IMR-90 (cell line): ENCODE measurements around the gene SLC4A4. TPM values are rescaled to one million over a fixed set of nuclear protein-coding genes. Genes with fewer than 3 reads are reported as not detected.

Source experiments
- ATAC-seq: fragments of 200-7000 bp; cut with Tn5 transposase; 2 replicates; pipeline ENCODE4 v1.9.1; 2020; ENCODE audit warnings: low read depth, mild to moderate bottlenecking, moderate library complexity
- BruUV-seq: library from RNA; stranded (reverse); fragments of 400-500 nt; replicated peaks from 2 replicates; lab custom pipeline; 2021; lab: Mats Ljungman, UMichigan
- CTCF ChIA-PET: fragments of 300-600 bp; formaldehyde crosslinking; extraction: SDS; loops from one replicate; lab custom pipeline; 2021; ENCODE audit warnings: antibody characterized with exemption; lab: Yijun Ruan, JAX
- POLR2A ChIA-PET: fragments of 300-600 bp; sonication (Branson Sonifier 250); formaldehyde crosslinking; loops from one replicate; lab custom pipeline; 2022; ENCODE audit warnings: antibody characterized with exemption; ENCODE audit not compliant: unreplicated experiment; lab: Charles Lee
- DNase-seq: peaks from one replicate; pipeline ENCODE4 v3.0.0; 2013
- H2AFZ ChIP-seq: replicated peaks from 2 replicates; pipeline ENCODE3; 2013; ENCODE audit warnings: low read length, mild to moderate bottlenecking; ENCODE audit not compliant: poor library complexity
- H2AK5ac ChIP-seq: 2 replicates; pipeline ENCODE4 v1.6.1; 2013; ENCODE audit warnings: low read depth, low read length, inconsistent platforms
- H2AK9ac ChIP-seq: replicated peaks from 2 replicates; pipeline ENCODE3; 2013; ENCODE audit warnings: mild to moderate bottlenecking, low read depth, low read length, moderate library complexity; ENCODE audit not compliant: poor library complexity
- H2BK120ac ChIP-seq: 2 replicates; pipeline ENCODE4 v1.6.1; 2013; ENCODE audit warnings: low read depth, low read length, inconsistent platforms
- H2BK15ac ChIP-seq: 3 replicates; pipeline ENCODE4 v1.6.1; 2013; ENCODE audit warnings: low read depth, low read length, inconsistent platforms
- H2BK20ac ChIP-seq: 2 replicates; pipeline ENCODE4 v1.6.1; 2013; ENCODE audit warnings: low read depth, mild to moderate bottlenecking, inconsistent platforms, low read length, moderate library complexity
- H2BK5ac ChIP-seq: 2 replicates; pipeline ENCODE4 v1.6.1; 2013; ENCODE audit warnings: mild to moderate bottlenecking, low read depth, low read length, inconsistent platforms; ENCODE audit not compliant: poor library complexity, severe bottlenecking
- H3K14ac ChIP-seq: replicated peaks from 2 replicates; pipeline ENCODE4 v1.6.1; 2013; ENCODE audit warnings: low read depth, low read length, inconsistent platforms
- H3K18ac ChIP-seq: 2 replicates; pipeline ENCODE4 v1.6.1; 2013; ENCODE audit warnings: low read depth, low read length, control low read depth
- H3K23ac ChIP-seq: 2 replicates; pipeline ENCODE4 v1.6.1; 2013; ENCODE audit warnings: low read depth, low read length, inconsistent platforms
- H3K27ac ChIP-seq: 2 replicates; pipeline ENCODE4 v1.5.1; 2013; ENCODE audit warnings: mild to moderate bottlenecking, control low read depth, low read length; ENCODE audit not compliant: insufficient read depth
- H3K27me3 ChIP-seq: 2 replicates; pipeline ENCODE4 v1.6.1; 2013; ENCODE audit warnings: low read length; ENCODE audit not compliant: control insufficient read depth, insufficient read depth
- H3K36me3 ChIP-seq: 2 replicates; pipeline ENCODE4 v1.6.1; 2013; ENCODE audit warnings: low read length, mixed read lengths; ENCODE audit not compliant: control insufficient read depth, insufficient read depth
- H3K4ac ChIP-seq: 2 replicates; pipeline ENCODE4 v1.6.1; 2013; ENCODE audit warnings: low read depth, low read length, inconsistent platforms
- H3K4me1 ChIP-seq: 2 replicates; pipeline ENCODE4 v1.6.1; 2013; ENCODE audit warnings: low read length, mixed read lengths; ENCODE audit not compliant: control insufficient read depth, insufficient read depth
- H3K4me2 ChIP-seq: 2 replicates; pipeline ENCODE4 v1.6.1; 2013; ENCODE audit warnings: low read depth, mild to moderate bottlenecking, control low read depth, low read length, moderate library complexity
- H3K4me3 ChIP-seq: 2 replicates; pipeline ENCODE4 v1.5.1; 2013; ENCODE audit warnings: low read depth, mild to moderate bottlenecking, control low read depth, low read length, moderate library complexity; ENCODE audit not compliant: insufficient read depth
- H3K56ac ChIP-seq: 2 replicates; pipeline ENCODE4 v1.6.1; 2013; ENCODE audit warnings: low read length, inconsistent platforms; ENCODE audit not compliant: insufficient read depth; ENCODE audit errors: extremely low read depth
- H3K79me1 ChIP-seq, 2 experiments: 2 replicates each; pipeline ENCODE4 v1.6.1; 2013; ENCODE audit warnings: low read length in 2 of 2, inconsistent platforms in 1 of 2, low read depth in 1 of 2
- H3K9ac ChIP-seq: 2 replicates; pipeline ENCODE4 v1.6.1; 2013; ENCODE audit warnings: low read depth, low read length, control low read depth
- H3K9me1 ChIP-seq: 2 replicates; pipeline ENCODE4 v1.6.1; 2013; ENCODE audit warnings: low read length, inconsistent platforms; ENCODE audit not compliant: insufficient read depth
- H3K9me3 ChIP-seq: 2 replicates; pipeline ENCODE4 v1.6.1; 2013; ENCODE audit warnings: low read length; ENCODE audit not compliant: control insufficient read depth, insufficient read depth
- H4K20me1 ChIP-seq: 2 replicates; pipeline ENCODE4 v1.6.1; 2013; ENCODE audit warnings: low read length, inconsistent platforms; ENCODE audit not compliant: insufficient read depth
- H4K5ac ChIP-seq: 2 replicates; pipeline ENCODE4 v1.6.1; 2013; ENCODE audit warnings: mild to moderate bottlenecking, low read depth, low read length, control low read depth
- H4K8ac ChIP-seq, 2 experiments: 2 replicates each; pipeline ENCODE4 v1.6.1; 2013; ENCODE audit warnings: low read depth in 2 of 2, low read length in 2 of 2, control low read depth in 1 of 2, inconsistent platforms in 1 of 2
- H4K91ac ChIP-seq: 2 replicates; pipeline ENCODE4 v1.6.1; 2013; ENCODE audit warnings: low read depth, low read length, inconsistent platforms; ENCODE audit not compliant: insufficient read depth
- BHLHE40 ChIP-seq: fragments of 150-350 bp; IDR thresholded peaks from 2 replicates; pipeline ENCODE4 v1.6.1; 2016; ENCODE audit warnings: mild to moderate bottlenecking, low read depth, low read length
- CEBPB ChIP-seq: IDR thresholded peaks from 2 replicates; pipeline ENCODE4 v1.6.1; 2012; ENCODE audit warnings: low read depth, low read length, improper control_type of control experiment
- CHD1 ChIP-seq: IDR thresholded peaks from 2 replicates; pipeline ENCODE4 v1.6.1; 2012; ENCODE audit warnings: low read depth, low read length, improper control_type of control experiment
- MAFK ChIP-seq: IDR thresholded peaks from 2 replicates; pipeline ENCODE4 v1.6.1; 2012; ENCODE audit warnings: low read depth, low read length, improper control_type of control experiment
- MXI1 ChIP-seq: IDR thresholded peaks from 2 replicates; pipeline ENCODE4 v1.6.1; 2012; ENCODE audit warnings: low read depth, mild to moderate bottlenecking, low read length, moderate library complexity, borderline replicate concordance
- NFE2L2 ChIP-seq: fragments of 150-350 bp; IDR thresholded peaks from 2 replicates; pipeline ENCODE4 v1.6.1; 2016; ENCODE audit warnings: low read depth, mild to moderate bottlenecking, low read length
- POLR2A ChIP-seq: IDR thresholded peaks from 2 replicates; pipeline ENCODE4 v1.6.1; 2012; ENCODE audit warnings: mild to moderate bottlenecking, low read depth, low read length
- RAD21 ChIP-seq: IDR thresholded peaks from 2 replicates; pipeline ENCODE4 v1.6.1; 2012; ENCODE audit warnings: low read length, improper control_type of control experiment
- RCOR1 ChIP-seq: IDR thresholded peaks from 2 replicates; pipeline ENCODE4 v1.6.1; 2012; ENCODE audit warnings: mild to moderate bottlenecking, low read length, improper control_type of control experiment; ENCODE audit not compliant: insufficient replicate concordance
- RFX5 ChIP-seq: IDR thresholded peaks from 2 replicates; pipeline ENCODE4 v1.8.0; 2012; ENCODE audit warnings: low read depth, mild to moderate bottlenecking, low read length, moderate library complexity
- SMC3 ChIP-seq: fragments of 150-350 bp; IDR thresholded peaks from 2 replicates; pipeline ENCODE4 v1.6.1; 2016; ENCODE audit warnings: low read depth, mild to moderate bottlenecking, antibody characterized with exemption, low read length, moderate library complexity
- WGBS, 2 experiments: methylation state at CpG; one replicate each; pipeline versions ENCODE4 v1.1.5 to v1.1.7; 2013; ENCODE audit warnings: missing lambda C conversion rate in 2 of 2; ENCODE audit not compliant: insufficient read length in 1 of 2; ENCODE audit errors: extremely low coverage in 2 of 2; 5-methylcytosine and 5-hydroxymethylcytosine counted together
- dilution Hi-C: fragments of 300-500 bp; cut with HindIII; formaldehyde crosslinking; loops from one replicate; pipeline ENCODE4 v1.14.3; 2018; ENCODE audit warnings: low sequenced_read_pairs; ENCODE audit not compliant: unreplicated experiment
- in situ Hi-C: fragments of 300-500 bp; cut with MboI; formaldehyde crosslinking; loops from 3 replicates; pipeline ENCODE4 v1.14.3; 2019; ENCODE audit warnings: low sequenced_read_pairs, inconsistent platforms, mixed read lengths
- intact Hi-C: fragments of 100-400 bp; cut with micrococcal nuclease; formaldehyde crosslinking; loops from 2 replicates; pipeline ENCODE4 v1.10.0; 2022
- polyA plus RNA-seq, 3 experiments: library from polyadenylated mRNA; depleted of rRNA; stranded (reverse); fragments of >200 nt; gene quantifications; 2 replicates each; pipeline ENCODE4 v1.2.3, GENCODE V29; 2012; ENCODE audit warnings: low replicate concordance in 1 of 3
- total RNA-seq: library from RNA; depleted of rRNA; stranded (reverse); fragments of >200 nt; gene quantifications from 2 replicates; pipeline ENCODE4 v1.2.3, GENCODE V29; 2012
- TF ChIP-seq, protein P1 (sequence below): conservative IDR thresholded peaks from 2 replicates; pipeline ENCODE4 v1.5.1; 2012; ENCODE audit warnings: mild to moderate bottlenecking, low read depth, low read length, improper control_type of control experiment
- TF ChIP-seq, protein P2 (sequence below): fragments of 150-350 bp; IDR thresholded peaks from 2 replicates; pipeline ENCODE4 v1.6.1; 2016; ENCODE audit warnings: low read depth, mild to moderate bottlenecking, low read length, moderate library complexity, borderline replicate concordance

The SLC4A4 gene
- total and polyA plus RNA-seq, 2 of the 4 experiments (the other 2 are of a cell fraction): 5.6 to 16.8 TPM

DNA sequence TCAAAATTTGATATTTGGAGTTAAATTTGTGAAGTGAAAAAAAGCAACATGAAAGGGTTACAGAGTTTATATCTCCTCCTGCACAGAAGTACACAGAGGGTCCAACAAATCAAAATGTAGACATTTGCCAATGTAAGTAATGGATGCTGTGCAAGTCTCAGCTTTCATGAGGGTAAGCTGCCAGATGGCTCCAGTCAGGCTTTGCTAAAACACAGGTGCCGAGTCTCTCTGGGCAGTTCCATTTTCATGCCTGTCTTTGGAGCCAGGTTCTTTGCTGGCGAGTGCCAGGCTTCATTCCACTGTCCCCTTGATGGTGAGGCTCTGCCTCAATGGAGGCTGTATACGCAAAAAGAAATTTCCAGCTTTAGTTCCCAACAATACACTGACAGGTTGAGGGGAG lies 27.9 kb downstream of the SLC4A4 start:
- Histone ChIP-seq H3K9me1 (peaks cover 3% of the 10 kb centered on the region; the same call in 1 of the 2 replicates), H3K36me3 (peaks cover 16% of the 10 kb centered on the region), H3K14ac (no peak overlapping the region), H2AK9ac (no peak overlapping the region), H3K4me1 (no peaks in the 10 kb centered on the region), H4K5ac (no peak overlapping the region), H3K79me1 (peaks cover 16 to 25% of the 10 kb centered on the region in 2 experiments; a peak in 3 of 4 replicates), H3K9me3 (no peaks in the 10 kb centered on the region), H3K4ac (no peak overlapping the region), H2AK5ac (no peak overlapping the region), H3K23ac (no peak overlapping the region), H2BK15ac (no peak overlapping the region), H2BK5ac (no peak overlapping the region), H2BK120ac (no peak overlapping the region), H3K4me2 (no peak overlapping the region), H3K18ac (no peak overlapping the region), H3K27me3 (no peaks in the 10 kb centered on the region), H3K9ac (no peak overlapping the region), H3K4me3 (no peak overlapping the region), H4K91ac (no peak overlapping the region), H3K56ac (no peak overlapping the region), H2BK20ac (no peak overlapping the region), H2AFZ (no peak overlapping the region), H4K20me1 (no peaks in the 10 kb centered on the region), H3K27ac (no peak overlapping the region), H4K8ac (no peak overlapping the region)
- BruUV-seq: no TSS peak
- ChIA-PET POLR2A (no interaction called here), CTCF (interaction anchor here (0.6 kb wide), 1 partner anchor 19 kb away, joined by 3 read pairs; no protein-coding TSS in a partner anchor)
- TF ChIP-seq RAD21 (no peak), RCOR1 (no peak), SMC3 (no peak), BHLHE40 (no peak), NFE2L2 (no peak), MXI1 (no peak), CHD1 (no peak), POLR2A (no peak), RFX5 (no peak), MAFK (no peak), CEBPB (no peak)
- TF ChIP-seq, protein P1, sequence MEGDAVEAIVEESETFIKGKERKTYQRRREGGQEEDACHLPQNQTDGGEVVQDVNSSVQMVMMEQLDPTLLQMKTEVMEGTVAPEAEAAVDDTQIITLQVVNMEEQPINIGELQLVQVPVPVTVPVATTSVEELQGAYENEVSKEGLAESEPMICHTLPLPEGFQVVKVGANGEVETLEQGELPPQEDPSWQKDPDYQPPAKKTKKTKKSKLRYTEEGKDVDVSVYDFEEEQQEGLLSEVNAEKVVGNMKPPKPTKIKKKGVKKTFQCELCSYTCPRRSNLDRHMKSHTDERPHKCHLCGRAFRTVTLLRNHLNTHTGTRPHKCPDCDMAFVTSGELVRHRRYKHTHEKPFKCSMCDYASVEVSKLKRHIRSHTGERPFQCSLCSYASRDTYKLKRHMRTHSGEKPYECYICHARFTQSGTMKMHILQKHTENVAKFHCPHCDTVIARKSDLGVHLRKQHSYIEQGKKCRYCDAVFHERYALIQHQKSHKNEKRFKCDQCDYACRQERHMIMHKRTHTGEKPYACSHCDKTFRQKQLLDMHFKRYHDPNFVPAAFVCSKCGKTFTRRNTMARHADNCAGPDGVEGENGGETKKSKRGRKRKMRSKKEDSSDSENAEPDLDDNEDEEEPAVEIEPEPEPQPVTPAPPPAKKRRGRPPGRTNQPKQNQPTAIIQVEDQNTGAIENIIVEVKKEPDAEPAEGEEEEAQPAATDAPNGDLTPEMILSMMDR: no peak
- TF ChIP-seq, protein P2, sequence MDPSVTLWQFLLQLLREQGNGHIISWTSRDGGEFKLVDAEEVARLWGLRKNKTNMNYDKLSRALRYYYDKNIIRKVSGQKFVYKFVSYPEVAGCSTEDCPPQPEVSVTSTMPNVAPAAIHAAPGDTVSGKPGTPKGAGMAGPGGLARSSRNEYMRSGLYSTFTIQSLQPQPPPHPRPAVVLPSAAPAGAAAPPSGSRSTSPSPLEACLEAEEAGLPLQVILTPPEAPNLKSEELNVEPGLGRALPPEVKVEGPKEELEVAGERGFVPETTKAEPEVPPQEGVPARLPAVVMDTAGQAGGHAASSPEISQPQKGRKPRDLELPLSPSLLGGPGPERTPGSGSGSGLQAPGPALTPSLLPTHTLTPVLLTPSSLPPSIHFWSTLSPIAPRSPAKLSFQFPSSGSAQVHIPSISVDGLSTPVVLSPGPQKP: no peak
- DNase-seq: no peak
- dilution Hi-C loops: no loop called here
- intact Hi-C loops: no loop called here
- in situ Hi-C loops: no loop called here
- no peak for ATAC-seq
- no CpG with 5 or more reads among the region's 3 CpGs for WGBS, 2 experiments
